ENCODE data around the gene MRGPRF.

MRGPRF gene

DNA sequence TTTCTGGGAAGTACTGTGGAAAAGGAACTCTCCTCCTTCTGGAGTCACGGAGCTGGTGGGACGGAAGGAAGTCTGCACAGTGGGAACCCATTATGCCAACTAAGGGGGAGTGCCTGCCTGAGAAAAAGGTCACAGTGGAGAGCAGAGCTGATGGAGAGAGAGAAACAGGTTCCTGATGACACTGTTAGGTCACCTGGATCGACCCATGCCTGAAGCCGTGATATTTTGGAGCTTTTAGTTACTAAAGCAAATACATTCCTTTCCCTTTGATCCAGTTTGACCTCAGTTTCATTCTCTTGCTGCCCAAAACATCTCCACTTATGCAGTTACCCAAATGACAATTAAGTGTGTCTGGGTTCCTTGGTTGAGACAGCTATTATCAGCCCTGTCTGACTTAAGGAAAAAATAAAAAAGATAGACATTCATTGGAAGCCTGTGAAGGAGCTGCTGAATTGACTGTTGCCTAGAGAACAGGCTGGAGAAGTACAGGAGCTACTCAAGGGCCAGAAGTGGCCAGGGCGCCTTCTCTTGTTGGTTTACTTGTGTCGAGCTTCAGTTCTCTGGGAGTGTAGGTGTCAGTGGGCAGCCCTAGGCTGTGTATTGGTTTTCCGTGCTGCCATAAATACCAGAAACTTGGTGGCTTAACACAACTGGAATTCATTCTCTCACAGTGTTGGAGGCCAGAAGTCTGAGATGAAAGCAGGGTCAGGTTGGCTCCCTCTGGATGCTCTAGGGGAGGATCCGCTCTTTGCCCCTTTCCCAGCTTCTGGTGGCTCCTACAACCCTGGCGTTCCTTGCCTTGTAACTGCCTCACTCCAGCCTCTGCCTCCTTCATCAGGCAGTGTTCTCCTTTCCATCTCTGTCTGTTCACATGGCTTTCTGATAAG lies 45.9 kb downstream of the MRGPRF start:
- DNase-seq (no peak), ATAC-seq (replicated peaks) (no peak)
- Mint-ChIP-seq H3K4me3 (no peak overlapping the region), H3K9me3 (peaks cover 0 to 4% of the 10 kb centered on the region in 2 donors), H3K27ac (no peak overlapping the region), H3K27me3 (peaks cover 15 to 45% of the 10 kb centered on the region in 2 donors), H3K36me3 (no peaks in the 10 kb centered on the region), H3K4me1 (peaks cover 3 to 8% of the 10 kb centered on the region in 2 donors)

DNA sequence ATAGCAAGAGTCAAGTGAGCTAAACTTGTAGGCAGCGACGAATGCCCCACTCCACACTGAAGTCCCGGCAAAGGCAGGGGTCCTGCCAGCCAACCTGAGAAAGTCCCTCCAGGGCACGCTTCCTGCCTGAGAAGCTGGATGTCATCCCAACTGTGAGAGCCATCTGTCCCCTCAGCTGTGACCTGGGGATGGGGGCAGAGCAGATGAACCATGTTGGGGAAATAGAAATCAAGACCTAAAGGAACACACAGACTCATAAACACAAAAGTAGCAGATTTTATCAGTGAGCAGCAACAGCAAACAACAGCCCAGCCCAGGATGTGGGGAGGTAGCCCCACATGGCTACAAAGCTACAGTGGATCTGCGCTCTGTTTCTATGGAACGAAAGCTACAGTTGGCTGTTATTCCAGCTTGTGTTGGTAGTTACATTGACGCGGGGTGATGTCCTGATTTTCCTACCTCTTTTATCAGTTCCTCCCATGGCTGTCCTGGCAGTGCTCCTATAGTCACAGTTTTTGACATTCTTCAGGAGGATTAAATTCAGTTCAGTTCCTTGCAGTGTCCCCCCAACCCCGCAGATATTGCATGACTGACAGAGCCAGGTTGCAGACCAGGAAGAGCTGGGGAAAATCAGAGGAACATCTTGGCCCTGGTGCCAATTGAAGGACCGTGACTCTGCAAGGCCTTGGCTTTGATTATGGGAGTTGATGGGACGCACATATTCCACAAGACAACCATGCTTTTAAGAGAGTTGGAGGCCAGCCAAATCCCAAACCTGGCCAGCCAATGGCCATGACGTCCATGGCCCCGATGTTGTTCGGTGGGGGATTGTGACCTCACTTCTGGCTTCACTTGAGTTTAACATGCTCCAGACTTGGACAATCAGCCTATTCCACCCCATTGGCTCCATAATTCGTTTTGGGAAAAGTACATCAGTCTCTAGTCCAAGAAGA lies 46.9 kb downstream of the MRGPRF start:
- Mint-ChIP-seq H3K9me3 (peaks cover 0 to under 1% of the 10 kb centered on the region in 2 donors), H3K4me3 (no peak overlapping the region), H3K27ac (no peak overlapping the region), H3K27me3 (peaks cover 15 to 39% of the 10 kb centered on the region in 2 donors), H3K36me3 (no peaks in the 10 kb centered on the region), H3K4me1 (peaks cover 3 to 8% of the 10 kb centered on the region in 2 donors)
- DNase-seq (no peak), ATAC-seq (replicated peaks) (no peak)

DNA sequence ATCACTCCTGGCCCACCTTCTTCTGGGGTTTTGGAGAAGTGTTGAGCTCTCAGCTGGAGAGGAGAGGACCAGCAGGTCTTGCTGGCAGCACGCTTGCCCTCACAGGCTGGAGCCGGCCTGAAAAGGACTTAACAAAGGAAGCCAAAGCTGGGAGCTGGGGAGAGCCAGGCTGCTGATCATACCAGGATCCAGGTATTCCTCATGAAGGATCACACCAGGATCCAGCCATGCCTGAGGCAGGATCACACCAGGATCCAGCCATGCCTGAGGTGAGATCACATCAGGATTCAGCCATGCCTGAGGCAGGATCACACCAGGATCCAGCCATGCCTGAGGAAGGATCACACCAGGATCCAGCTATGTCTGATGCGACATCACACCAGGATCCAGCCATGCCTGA lies 49.3 kb downstream of the MRGPRF start:
- Mint-ChIP-seq H3K9me3 (no peaks in the 10 kb centered on the region), H3K36me3 (no peaks in the 10 kb centered on the region), H3K4me3 (no peak overlapping the region), H3K4me1 (peaks cover 3 to 8% of the 10 kb centered on the region in 2 donors), H3K27me3 (peaks cover 14 to 38% of the 10 kb centered on the region in 2 donors), H3K27ac (no peak overlapping the region)
- DNase-seq (no peak), ATAC-seq (replicated peaks) (no peak)

DNA sequence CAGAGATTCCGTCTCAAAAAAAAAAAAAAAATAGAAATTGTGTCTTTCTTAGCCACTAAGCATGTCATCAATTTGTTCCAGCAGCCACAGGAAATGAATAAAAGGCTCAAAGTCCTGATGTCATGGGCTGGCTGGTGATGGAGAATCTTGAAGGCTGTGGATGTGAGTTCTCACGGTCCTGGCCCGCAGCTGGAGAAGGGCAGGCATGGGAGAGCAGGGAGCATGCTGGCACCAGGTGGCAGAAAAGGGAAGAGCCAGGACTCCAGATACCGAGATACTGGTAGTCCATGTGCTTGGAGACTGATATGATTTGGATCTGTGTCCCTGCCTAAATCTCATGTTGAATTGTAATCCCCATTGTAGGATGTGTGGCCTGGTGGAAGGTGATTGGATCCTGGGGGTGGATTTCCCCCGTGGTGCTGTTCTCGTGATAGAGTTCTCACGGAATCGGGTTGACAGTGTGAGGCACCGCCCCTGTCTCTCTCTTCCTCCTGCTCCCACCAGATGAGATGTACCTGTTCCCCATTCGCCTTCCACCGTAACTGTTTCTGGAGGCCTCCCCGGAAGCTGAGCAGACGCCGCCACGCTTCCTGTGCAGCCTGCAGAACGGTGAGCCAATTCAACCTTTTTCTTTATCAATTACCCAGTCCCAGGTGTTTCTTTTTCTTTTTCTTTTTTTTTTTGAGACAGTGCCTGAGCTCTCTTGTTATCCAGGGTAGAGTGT lies 50.4 kb downstream of the MRGPRF start:
- peak; percentile 60 to 74 for ATAC-seq (replicated peaks)
- Mint-ChIP-seq H3K9me3 (no peaks in the 10 kb centered on the region), H3K27me3 (peaks cover 3 to 27% of the 10 kb centered on the region in 2 donors), H3K36me3 (no peaks in the 10 kb centered on the region), H3K4me3 (no peak overlapping the region), H3K27ac (peak overlapping the region; percentile 79), H3K4me1 (peaks cover 3 to 8% of the 10 kb centered on the region in 2 donors)
- no peak for DNase-seq

DNA sequence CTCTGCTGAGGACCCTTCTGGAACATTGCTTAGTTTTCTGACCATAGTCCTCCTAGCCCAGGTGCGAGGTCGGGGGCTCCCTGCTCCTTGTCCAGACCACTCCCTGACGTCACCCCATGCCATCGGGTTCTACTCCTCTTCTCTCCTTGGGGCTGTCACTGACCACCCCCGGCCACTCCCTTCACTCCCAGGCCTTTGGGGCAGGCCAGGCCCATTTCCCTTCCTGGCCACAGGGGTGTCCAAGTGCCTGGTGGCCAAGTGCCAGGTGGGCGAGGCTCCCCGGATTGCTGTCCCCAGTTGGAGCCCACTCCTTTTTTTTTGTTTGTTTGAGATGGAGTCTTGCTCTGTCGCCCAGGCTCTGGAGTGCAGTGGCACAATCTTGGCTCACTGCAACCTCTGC lies 51.8 kb downstream of the MRGPRF start:
- no peak for ATAC-seq (replicated peaks)
- Mint-ChIP-seq H3K4me3 (no peak overlapping the region), H3K9me3 (no peaks in the 10 kb centered on the region), H3K4me1 (peaks cover 5 to 14% of the 10 kb centered on the region in 2 donors), H3K36me3 (peaks cover 0 to 2% of the 10 kb centered on the region in 2 donors), H3K27me3 (peaks cover 5 to 13% of the 10 kb centered on the region in 2 donors), H3K27ac (no peak overlapping the region)
- DNase-seq = no peak

- no peak overlapping the region for H3K4me3 Mint-ChIP-seq
- no peaks in the 10 kb centered on the region for H3K9me3 Mint-ChIP-seq
- peaks cover 8 to 13% of the 10 kb centered on the region in 2 donors for H3K27me3 Mint-ChIP-seq
- H3K27ac Mint-ChIP-seq = no peak overlapping the region
- no peak for ATAC-seq (replicated peaks)
- DNase-seq = no peak
- H3K4me1 Mint-ChIP-seq = peaks cover 9 to 19% of the 10 kb centered on the region in 2 donors
- H3K36me3 Mint-ChIP-seq = peaks cover 0 to 2% of the 10 kb centered on the region in 2 donors
Observed at GRCh38 chr11:68960294-68961071, 52.6 kb downstream of the MRGPRF start.

DNA sequence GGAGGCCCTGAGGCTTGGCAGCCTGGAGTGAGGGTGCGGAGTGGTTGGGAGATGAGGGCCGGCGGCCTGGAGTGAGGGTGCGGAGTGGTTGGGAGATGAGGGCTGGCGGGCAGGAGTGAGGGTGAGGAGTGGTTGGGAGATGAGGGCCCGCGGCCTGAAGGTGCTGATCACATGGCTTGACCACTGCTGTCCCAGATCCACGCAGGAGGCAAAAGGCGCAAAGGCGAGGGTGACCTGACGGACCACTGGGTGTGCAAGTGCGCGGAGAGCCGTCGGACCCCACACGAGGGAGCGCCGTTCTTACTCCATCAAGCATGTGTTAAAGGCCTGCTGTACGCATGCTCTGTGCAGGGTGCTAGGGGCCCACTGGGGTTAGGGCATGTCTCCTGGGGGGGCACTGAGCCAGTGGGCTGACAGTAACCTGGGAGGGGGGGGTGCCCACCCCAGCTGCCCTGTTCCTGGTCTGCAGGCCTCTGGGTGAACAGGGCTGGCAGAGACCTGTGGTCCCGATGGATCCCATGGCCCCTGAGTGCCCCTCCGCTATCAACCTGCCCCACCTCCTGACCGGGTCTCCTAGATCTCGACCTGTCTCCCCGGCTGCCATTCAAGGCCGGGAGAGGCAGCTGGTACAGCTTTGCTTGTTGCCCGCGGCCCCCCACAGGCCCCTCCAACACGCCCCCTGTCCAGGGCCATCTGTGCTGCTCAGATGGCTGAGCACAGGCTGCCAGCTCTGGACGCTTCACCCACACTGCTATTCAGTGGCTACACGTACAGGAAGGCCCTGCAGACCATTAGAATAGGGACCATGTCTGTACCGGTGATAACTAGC lies 53.4 kb downstream of the MRGPRF start:
- peaks cover 9 to 17% of the 10 kb centered on the region in 2 donors for H3K27me3 Mint-ChIP-seq
- H3K4me3 Mint-ChIP-seq = no peak overlapping the region
- no peaks in the 10 kb centered on the region for H3K9me3 Mint-ChIP-seq
- DNase-seq = no peak
- peaks cover 15 to 25% of the 10 kb centered on the region in 2 donors for H3K4me1 Mint-ChIP-seq
- no peak overlapping the region for H3K27ac Mint-ChIP-seq
- ATAC-seq (replicated peaks) = no peak
- H3K36me3 Mint-ChIP-seq = peaks cover 0 to 2% of the 10 kb centered on the region in 2 donors

GRCh38 chr11:68958211-68958610 lies 54.8 kb downstream of the MRGPRF start:
- Mint-ChIP-seq H3K27me3 (peaks cover 14 to 17% of the 10 kb centered on the region in 2 donors), H3K4me1 (peaks cover 15 to 25% of the 10 kb centered on the region in 2 donors), H3K9me3 (no peaks in the 10 kb centered on the region), H3K4me3 (no peak overlapping the region), H3K27ac (no peak overlapping the region), H3K36me3 (peaks cover 0 to 2% of the 10 kb centered on the region in 2 donors)
- ATAC-seq (replicated peaks) (no peak), DNase-seq (no peak)

GRCh38 chr11:68956547-68957254 lies 56.3 kb downstream of the MRGPRF start:
- no peaks in the 10 kb centered on the region for H3K9me3 Mint-ChIP-seq
- DNase-seq = no peak
- peaks cover 12 to 17% of the 10 kb centered on the region in 2 donors for H3K4me1 Mint-ChIP-seq
- H3K27ac Mint-ChIP-seq = no peak overlapping the region
- H3K36me3 Mint-ChIP-seq = peaks cover 0 to 2% of the 10 kb centered on the region in 2 donors
- peak overlapping the region in 1 of 2 donors; percentile 25 for H3K4me3 Mint-ChIP-seq
- ATAC-seq (replicated peaks) = no peak
- H3K27me3 Mint-ChIP-seq = peaks cover 14 to 17% of the 10 kb centered on the region in 2 donors

DNA sequence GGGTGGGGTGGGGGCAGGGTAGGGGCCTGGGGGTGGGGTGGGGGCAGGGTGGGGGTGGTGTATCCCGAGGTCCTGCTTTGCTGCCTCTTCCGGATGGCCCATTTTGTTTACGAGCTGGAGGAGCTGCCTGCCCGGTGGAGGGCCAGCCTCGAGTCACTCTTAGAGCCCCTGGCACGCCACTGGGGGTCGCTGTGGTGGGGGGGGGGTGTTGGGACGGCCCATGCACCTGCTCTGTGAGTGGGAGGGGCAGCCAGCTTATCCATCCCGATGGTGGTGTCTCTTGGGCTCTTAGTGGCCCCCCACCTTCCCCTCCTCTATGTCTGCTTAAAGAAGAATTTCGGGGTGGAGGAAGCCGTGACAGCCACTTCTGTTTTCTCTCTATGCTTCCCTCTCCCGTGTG lies 56.9 kb downstream of the MRGPRF start:
- H3K36me3 Mint-ChIP-seq = peaks cover 0 to 2% of the 10 kb centered on the region in 2 donors
- H3K27ac Mint-ChIP-seq = no peak overlapping the region
- H3K27me3 Mint-ChIP-seq = peaks cover 14 to 17% of the 10 kb centered on the region in 2 donors
- no peaks in the 10 kb centered on the region for H3K9me3 Mint-ChIP-seq
- peaks cover 12 to 17% of the 10 kb centered on the region in 2 donors for H3K4me1 Mint-ChIP-seq
- peak; percentile 20 for DNase-seq
- H3K4me3 Mint-ChIP-seq = peak overlapping the region in 1 of 2 donors; percentile 25
- peak; percentile 71 to 73 for ATAC-seq (replicated peaks)

DNA sequence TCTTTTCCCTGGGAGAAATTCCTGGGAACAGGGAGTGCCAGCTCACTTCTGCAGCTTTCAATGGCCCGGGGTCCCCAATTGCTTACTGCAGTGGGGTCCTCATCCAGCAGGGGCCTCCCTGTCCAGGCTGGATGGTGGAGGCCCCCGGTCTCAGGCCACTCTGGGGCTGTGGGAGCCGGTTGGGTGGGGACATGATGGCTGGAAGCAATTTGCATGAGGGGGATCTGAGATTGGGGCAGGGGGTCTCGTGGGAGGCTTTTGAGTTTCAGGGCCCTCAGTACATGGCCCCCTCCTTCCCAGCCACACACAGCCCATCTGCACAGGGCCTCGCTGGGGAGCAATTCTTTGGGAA lies 57.5 kb downstream of the MRGPRF start:
- H3K9me3 Mint-ChIP-seq = no peaks in the 10 kb centered on the region
- H3K36me3 Mint-ChIP-seq = peaks cover 0 to 2% of the 10 kb centered on the region in 2 donors
- H3K27me3 Mint-ChIP-seq = peaks cover 14 to 17% of the 10 kb centered on the region in 2 donors
- ATAC-seq (replicated peaks) (peak; percentile 16 to 27), DNase-seq (no peak)
- peak overlapping the region in 1 of 2 donors; percentile 77 for H3K4me3 Mint-ChIP-seq
- peak overlapping the region; percentile 73 for H3K27ac Mint-ChIP-seq
- H3K4me1 Mint-ChIP-seq = peaks cover 12 to 17% of the 10 kb centered on the region in 2 donors

All from stimulated activated naive B cell treated with anti-CD40 and anti-IgM and Interleukin-4, amounts not matched to agents 10 μg/mL and 1 μg/mL and 100 μg/mL, for 72 hours (primary cell).